OCI-LY3 (cell line): ENCODE measurements around the gene OXA1L.
A peak's percentile ranks its signal among the peaks of the same experiment; 100 is the strongest.
"Not testable (repeated sequence)": the region's sequence is repeated elsewhere in the genome, so short reads cannot be mapped to it uniquely, and the experiment has no call there.

Experiments
- H2AFZ ChIP-seq: fragments of 200-600, 300-600 bp; shearing (Covaris generic); 2 replicates; pipeline ENCODE4 v1.6.0; 2014; ENCODE audit warnings: antibody characterized with exemption, low read depth, low read length
- H3K27ac ChIP-seq: fragments of 200-600, 300-600 bp; sonication (generic); 2 replicates; pipeline ENCODE4 v1.5.1; 2014; ENCODE audit warnings: mild to moderate bottlenecking, low read length, moderate library complexity, mixed read lengths
- H3K27me3 ChIP-seq: fragments of 200-600, 300-600 bp; sonication (generic); 2 replicates; pipeline ENCODE4 v1.6.1; 2014; ENCODE audit warnings: low read depth, low read length, mixed read lengths
- H3K36me3 ChIP-seq: fragments of 200-600, 300-600 bp; sonication (generic); replicated peaks from 2 replicates; pipeline ENCODE3; 2014; ENCODE audit warnings: low read depth, low read length, mixed read lengths
- H3K4me1 ChIP-seq: fragments of 300-600, 200-600 bp; sonication (generic); 2 replicates; pipeline ENCODE4 v1.6.1; 2014; ENCODE audit warnings: low read length, mixed read lengths
- H3K4me2 ChIP-seq: fragments of 200-600, 300-600 bp; sonication (generic); 2 replicates; pipeline ENCODE4 v1.6.1; 2014; ENCODE audit warnings: low read length, mixed read lengths
- H3K4me3 ChIP-seq: fragments of 300-600, 200-600 bp; sonication (generic); 2 replicates; pipeline ENCODE4 v1.5.1; 2014; ENCODE audit warnings: antibody characterized with exemption, mild to moderate bottlenecking, low read length, moderate library complexity
- H3K79me2 ChIP-seq: fragments of 300-600, 200-600 bp; shearing (Covaris generic); 2 replicates; pipeline ENCODE4 v1.6.1; 2014; ENCODE audit warnings: mild to moderate bottlenecking, low read length, mixed read lengths
- H3K9ac ChIP-seq: fragments of 300-600, 200-600 bp; shearing (Covaris generic); 2 replicates; pipeline ENCODE4 v1.6.0; 2014; ENCODE audit warnings: mild to moderate bottlenecking, low read length, moderate library complexity
- H3K9me3 ChIP-seq: fragments of 200-600, 300-600 bp; shearing (Covaris generic); 2 replicates; pipeline ENCODE4 v1.6.1; 2014; ENCODE audit warnings: low read length, mixed read lengths; ENCODE audit not compliant: insufficient read depth
- H4K20me1 ChIP-seq: fragments of 200-600, 300-600 bp; sonication (generic); 2 replicates; pipeline ENCODE4 v1.6.1; 2016; ENCODE audit warnings: low read length, mixed read lengths; ENCODE audit not compliant: insufficient read depth
- EZH2phosphoT487 ChIP-seq: fragments of 200-600 bp; shearing (Covaris generic); IDR thresholded peaks from 2 replicates; pipeline ENCODE4 v1.6.1; 2018; ENCODE audit warnings: antibody characterized with exemption, mixed run types, low read depth
- TF ChIP-seq, protein P1 (sequence below): fragments of 200-600, 300-600 bp; sonication (generic); IDR thresholded peaks from 2 replicates; pipeline ENCODE4 v1.5.1; 2014; ENCODE audit warnings: antibody characterized with exemption, low read length, low read depth

OXA1L gene

DNA sequence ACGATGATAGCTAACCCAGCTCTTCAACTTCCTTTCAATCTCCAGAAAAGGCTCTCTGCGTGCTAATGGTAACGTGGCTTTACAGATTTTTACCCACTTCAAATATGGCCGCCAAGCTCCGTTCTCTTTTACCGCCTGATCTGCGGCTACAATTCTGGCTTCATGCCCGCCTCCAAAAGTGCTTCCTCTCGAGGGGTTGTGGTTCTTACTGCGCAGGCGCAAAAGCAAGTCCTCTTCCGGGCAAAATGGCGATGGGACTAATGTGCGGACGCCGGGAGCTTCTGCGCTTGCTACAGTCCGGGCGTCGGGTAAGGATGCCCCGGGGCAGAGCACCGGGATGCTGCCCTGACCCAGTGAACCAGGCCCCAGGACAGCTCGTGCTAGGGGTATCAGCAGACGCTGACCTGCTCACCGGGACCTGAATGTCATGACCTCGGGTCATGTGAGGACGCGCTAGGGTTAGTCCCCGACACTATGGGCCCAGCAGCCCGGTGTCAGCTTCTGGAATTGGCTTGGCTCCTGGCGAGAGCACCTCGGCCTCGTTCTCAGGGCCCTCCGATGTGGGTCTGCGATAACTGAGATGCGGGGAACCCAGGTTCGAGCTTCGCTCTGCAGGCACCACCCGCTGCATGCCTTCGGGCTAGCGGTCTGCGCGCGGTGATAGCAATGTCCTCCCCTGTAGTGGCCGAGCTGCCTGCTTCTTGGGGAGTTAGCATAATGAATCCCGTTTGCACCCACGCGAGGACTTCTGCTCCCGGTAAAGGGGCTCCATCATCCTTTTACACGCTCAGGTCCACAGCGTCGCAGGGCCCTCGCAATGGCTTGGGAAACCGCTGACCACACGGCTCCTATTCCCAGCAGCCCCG is at the start of gene OXA1L:
Gene OXA1L, plus strand, starts transcription at position 232 of the 866 bp plus-strand sequence. Its CDS starts 14 bp downstream, at position 246.
- H3K9ac ChIP-seq, result peak within 1 kb of the TSS; percentile 99
- peaks cover 34% of the 10 kb centered on the region for H3K79me2 ChIP-seq
- peaks cover 36% of the 10 kb centered on the region for H3K36me3 ChIP-seq
- H2AFZ ChIP-seq, result peak within 1 kb of the TSS; percentile 72; the same call in 1 of the 2 replicates
- H3K27ac ChIP-seq, result peak within 1 kb of the TSS; percentile 76
- peak within 1 kb of the TSS; percentile 91 for H3K4me3 ChIP-seq
- peak within 1 kb of the TSS; percentile 90 for H3K4me2 ChIP-seq
- no peak for TF ChIP-seq EZH2phosphoT487
- TF ChIP-seq, protein P1, sequence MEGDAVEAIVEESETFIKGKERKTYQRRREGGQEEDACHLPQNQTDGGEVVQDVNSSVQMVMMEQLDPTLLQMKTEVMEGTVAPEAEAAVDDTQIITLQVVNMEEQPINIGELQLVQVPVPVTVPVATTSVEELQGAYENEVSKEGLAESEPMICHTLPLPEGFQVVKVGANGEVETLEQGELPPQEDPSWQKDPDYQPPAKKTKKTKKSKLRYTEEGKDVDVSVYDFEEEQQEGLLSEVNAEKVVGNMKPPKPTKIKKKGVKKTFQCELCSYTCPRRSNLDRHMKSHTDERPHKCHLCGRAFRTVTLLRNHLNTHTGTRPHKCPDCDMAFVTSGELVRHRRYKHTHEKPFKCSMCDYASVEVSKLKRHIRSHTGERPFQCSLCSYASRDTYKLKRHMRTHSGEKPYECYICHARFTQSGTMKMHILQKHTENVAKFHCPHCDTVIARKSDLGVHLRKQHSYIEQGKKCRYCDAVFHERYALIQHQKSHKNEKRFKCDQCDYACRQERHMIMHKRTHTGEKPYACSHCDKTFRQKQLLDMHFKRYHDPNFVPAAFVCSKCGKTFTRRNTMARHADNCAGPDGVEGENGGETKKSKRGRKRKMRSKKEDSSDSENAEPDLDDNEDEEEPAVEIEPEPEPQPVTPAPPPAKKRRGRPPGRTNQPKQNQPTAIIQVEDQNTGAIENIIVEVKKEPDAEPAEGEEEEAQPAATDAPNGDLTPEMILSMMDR, result no peak
- H3K27me3 ChIP-seq, result no peaks in the 10 kb centered on the region
- no peaks in the 10 kb centered on the region for H4K20me1 ChIP-seq
- H3K4me1 ChIP-seq, result peaks cover 14% of the 10 kb centered on the region
- no peaks in the 10 kb centered on the region for H3K9me3 ChIP-seq

DNA sequence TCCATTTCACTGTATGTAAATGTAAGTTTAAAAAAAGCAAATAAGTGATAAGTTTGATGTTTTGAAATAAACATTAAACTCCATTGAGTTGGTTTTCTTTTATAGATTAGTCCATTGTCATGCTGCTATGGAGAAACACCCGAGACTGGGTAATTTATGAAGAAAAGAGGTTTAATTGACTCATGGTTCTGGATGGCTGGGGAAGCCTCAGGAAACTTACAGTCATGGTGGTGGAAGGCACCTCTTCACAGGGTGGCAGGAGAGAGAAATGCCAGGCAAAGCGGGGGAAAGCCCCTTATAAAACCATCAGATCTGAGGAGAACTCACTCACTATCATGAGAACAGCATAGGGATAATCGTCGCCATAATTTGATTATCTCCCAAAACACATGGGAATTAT is 48.4 kb upstream of the OXA1L start:
- no peak overlapping the region for H3K9ac ChIP-seq
- no peaks in the 10 kb centered on the region for H3K9me3 ChIP-seq
- H3K27ac ChIP-seq, result no peak overlapping the region
- no peak overlapping the region for H3K4me2 ChIP-seq
- H3K36me3 ChIP-seq, result no peaks in the 10 kb centered on the region
- TF ChIP-seq, protein P1, result no peak
- TF ChIP-seq EZH2phosphoT487, result no peak
- H3K79me2 ChIP-seq, result no peaks in the 10 kb centered on the region
- no peak overlapping the region for H3K4me3 ChIP-seq
- no peak overlapping the region for H2AFZ ChIP-seq
- no peaks in the 10 kb centered on the region for H3K27me3 ChIP-seq
- peaks cover 4% of the 10 kb centered on the region; the same call in 1 of the 2 replicates for H3K4me1 ChIP-seq
- H4K20me1 ChIP-seq, result no peaks in the 10 kb centered on the region

GRCh38 chr14:22721213-22721612 is 45.3 kb upstream of the OXA1L start:
- H3K27ac ChIP-seq, result no peak overlapping the region
- H3K9me3 ChIP-seq, result no peaks in the 10 kb centered on the region
- H2AFZ ChIP-seq, result peak overlapping the region; percentile 40; the same call in 1 of the 2 replicates
- H3K4me1 ChIP-seq, result no peaks in the 10 kb centered on the region
- no peak overlapping the region for H3K4me3 ChIP-seq
- H3K9ac ChIP-seq, result no peak overlapping the region
- H3K4me2 ChIP-seq, result no peak overlapping the region
- H3K36me3 ChIP-seq, result no peaks in the 10 kb centered on the region
- no peaks in the 10 kb centered on the region for H3K79me2 ChIP-seq
- H3K27me3 ChIP-seq, result no peaks in the 10 kb centered on the region
- no peaks in the 10 kb centered on the region for H4K20me1 ChIP-seq
- TF ChIP-seq, protein P1, result no peak
- TF ChIP-seq EZH2phosphoT487, result no peak

DNA sequence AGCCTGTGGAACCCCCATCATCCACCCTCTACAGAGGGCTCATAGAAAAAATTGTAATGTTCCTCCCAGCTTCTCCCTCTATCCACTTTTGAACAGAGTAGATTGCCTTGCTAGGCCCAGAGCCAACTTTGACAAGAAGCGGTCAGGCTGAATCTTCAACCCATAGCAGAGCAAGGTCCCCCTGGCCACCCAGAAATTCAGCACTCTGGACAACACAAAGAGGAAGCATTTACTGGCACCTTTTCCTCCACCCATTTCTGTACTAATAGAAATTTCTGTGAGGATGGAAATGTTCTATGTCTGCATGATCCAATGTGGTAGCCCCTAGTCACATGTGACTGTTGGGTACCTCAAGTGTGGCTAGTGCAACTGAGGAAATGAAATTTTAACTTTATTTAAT is 42.7 kb upstream of the OXA1L start:
- Histone ChIP-seq H4K20me1 (no peaks in the 10 kb centered on the region), H3K79me2 (no peaks in the 10 kb centered on the region), H3K4me2 (no peak overlapping the region), H3K4me3 (no peak overlapping the region), H3K9me3 (no peaks in the 10 kb centered on the region), H3K4me1 (0 out of 2 replicates have a peak, but pooled peaks cover 4% of the 10 kb centered on the region), H3K27me3 (no peaks in the 10 kb centered on the region), H3K27ac (no peak overlapping the region), H3K36me3 (no peaks in the 10 kb centered on the region), H2AFZ (no peak overlapping the region), H3K9ac (no peak overlapping the region)
- TF ChIP-seq EZH2phosphoT487, result no peak
- TF ChIP-seq, protein P1, result no peak

GRCh38 chr14:22724847-22725246 is 41.6 kb upstream of the OXA1L start:
- H3K27ac ChIP-seq, H3K79me2 ChIP-seq, H3K9ac ChIP-seq, H4K20me1 ChIP-seq, H3K4me1 ChIP-seq, H2AFZ ChIP-seq, H3K4me2 ChIP-seq, H3K27me3 ChIP-seq, H3K36me3 ChIP-seq, H3K9me3 ChIP-seq, H3K4me3 ChIP-seq: not testable (repeated sequence)

GRCh38 chr14:22725374-22725773 is 41.1 kb upstream of the OXA1L start:
- not testable (repeated sequence) for H3K9me3 ChIP-seq, H3K36me3 ChIP-seq, H3K4me3 ChIP-seq, H3K79me2 ChIP-seq, H3K27me3 ChIP-seq, H2AFZ ChIP-seq, H3K4me2 ChIP-seq, H3K27ac ChIP-seq, H3K4me1 ChIP-seq, H4K20me1 ChIP-seq, H3K9ac ChIP-seq
